Natural killer cell (primary cell): ENCODE results near the gene RAB40C. TPM values are rescaled to one million over a fixed set of nuclear protein-coding genes. Genes with fewer than 3 reads are reported as not detected.

ENCODE experiments used
- ATAC-seq, 3 donors: fragments of 150-1000 bp in 2 of 3; fragments of 200-7000 bp in 1 of 3; cut with Tn5 transposase; 1 replicate in 1 of 3; 2 replicates in 2 of 3; pipeline ENCODE4 v1.10.0; 2021; ENCODE audit warnings: mild to moderate bottlenecking in 2 of 3, moderate library complexity in 2 of 3
- DNase-seq, 2 donors: peaks; one replicate each; pipeline versions ENCODE4 v3.0.0 to v3.0.0-alpha.2; 2013 to 2021; ENCODE audit warnings: mixed read lengths in 1 of 2
- H3K27ac ChIP-seq: one replicate; pipeline ENCODE4 v1.5.1; 2013; ENCODE audit warnings: mild to moderate bottlenecking, low read length
- H3K27me3 ChIP-seq: one replicate; pipeline ENCODE4 v1.6.1; 2013; ENCODE audit warnings: low read length; ENCODE audit not compliant: control insufficient read depth, insufficient read depth
- H3K36me3 ChIP-seq: one replicate; pipeline ENCODE4 v1.6.1; 2013; ENCODE audit warnings: low read length; ENCODE audit not compliant: control insufficient read depth, insufficient read depth
- H3K4me1 ChIP-seq: one replicate; pipeline ENCODE4 v1.6.1; 2013; ENCODE audit warnings: low read length; ENCODE audit not compliant: control insufficient read depth, insufficient read depth
- H3K4me3 ChIP-seq: one replicate; pipeline ENCODE4 v1.5.1; 2013; ENCODE audit warnings: low read length
- H3K9me3 ChIP-seq: one replicate; pipeline ENCODE4 v1.6.1; 2013; ENCODE audit warnings: low read length; ENCODE audit not compliant: control insufficient read depth, insufficient read depth
- H3K27ac Mint-ChIP-seq, 2 donors: one replicate each; pipeline ENCODE4 v1.8.0; 2022; ENCODE audit warnings: mild to moderate bottlenecking in 2 of 2, mixed read lengths in 2 of 2, moderate library complexity in 1 of 2
- H3K27me3 Mint-ChIP-seq, 2 donors: one replicate each; pipeline ENCODE4 v1.8.0; 2022; ENCODE audit warnings: low read depth in 2 of 2, mixed read lengths in 2 of 2
- H3K36me3 Mint-ChIP-seq: one replicate; pipeline ENCODE4 v1.8.0; 2022; ENCODE audit warnings: mixed read lengths
- H3K4me1 Mint-ChIP-seq, 2 donors: one replicate each; pipeline ENCODE4 v1.8.0; 2022; ENCODE audit warnings: mixed read lengths in 2 of 2
- H3K4me3 Mint-ChIP-seq: one replicate; pipeline ENCODE4 v1.8.0; 2022; ENCODE audit warnings: mild to moderate bottlenecking, moderate library complexity, mixed read lengths
- H3K9me3 Mint-ChIP-seq, 2 donors: one replicate each; pipeline ENCODE4 v1.8.0; 2022; ENCODE audit warnings: mixed read lengths in 2 of 2
- WGBS: methylation state at CpG from one replicate; pipeline ENCODE4 v1.1.7; 2013; ENCODE audit warnings: missing lambda C conversion rate; ENCODE audit not compliant: insufficient coverage; 5-methylcytosine and 5-hydroxymethylcytosine counted together
- intact Hi-C: fragments of 100-400 bp; cut with micrococcal nuclease; formaldehyde crosslinking; loops from one replicate; pipeline ENCODE4 v1.14.2; 2022
- total RNA-seq, 4 donors: library from RNA; stranded (reverse); fragments of 120-200 nt in 1 of 4; gene quantifications; one replicate each; pipeline versions ENCODE4 v1.2.3 to v1.2.4, GENCODE V29; 2013 to 2022
- TF ChIP-seq, protein P1 (sequence below): fragments of 200-600 bp; IDR thresholded peaks from one replicate; pipeline ENCODE4 v1.8.0; 2022; ENCODE audit warnings: antibody characterized with exemption

Gene RAB40C
- total RNA-seq, 3 donors from 2014 or later (not counting 1 experiment from before 2014, with no cell fraction given), result 12.7 to 20.8 (median 20.0) TPM

GRCh38 chr16:657487-657886 is 67.6 kb downstream of the RAB40C start:
- no peaks in the 10 kb centered on the region for H3K36me3 Mint-ChIP-seq
- Histone ChIP-seq H3K4me3 (no peak overlapping the region), H3K4me1 (peaks cover 18% of the 10 kb centered on the region), H3K36me3 (no peaks in the 10 kb centered on the region), H3K9me3 (no peaks in the 10 kb centered on the region), H3K27ac (no peak overlapping the region), H3K27me3 (no peaks in the 10 kb centered on the region)
- intact Hi-C loops, result no loop called here
- no peaks in the 10 kb centered on the region for H3K27me3 Mint-ChIP-seq
- no peaks in the 10 kb centered on the region for H3K9me3 Mint-ChIP-seq
- TF ChIP-seq, protein P1, sequence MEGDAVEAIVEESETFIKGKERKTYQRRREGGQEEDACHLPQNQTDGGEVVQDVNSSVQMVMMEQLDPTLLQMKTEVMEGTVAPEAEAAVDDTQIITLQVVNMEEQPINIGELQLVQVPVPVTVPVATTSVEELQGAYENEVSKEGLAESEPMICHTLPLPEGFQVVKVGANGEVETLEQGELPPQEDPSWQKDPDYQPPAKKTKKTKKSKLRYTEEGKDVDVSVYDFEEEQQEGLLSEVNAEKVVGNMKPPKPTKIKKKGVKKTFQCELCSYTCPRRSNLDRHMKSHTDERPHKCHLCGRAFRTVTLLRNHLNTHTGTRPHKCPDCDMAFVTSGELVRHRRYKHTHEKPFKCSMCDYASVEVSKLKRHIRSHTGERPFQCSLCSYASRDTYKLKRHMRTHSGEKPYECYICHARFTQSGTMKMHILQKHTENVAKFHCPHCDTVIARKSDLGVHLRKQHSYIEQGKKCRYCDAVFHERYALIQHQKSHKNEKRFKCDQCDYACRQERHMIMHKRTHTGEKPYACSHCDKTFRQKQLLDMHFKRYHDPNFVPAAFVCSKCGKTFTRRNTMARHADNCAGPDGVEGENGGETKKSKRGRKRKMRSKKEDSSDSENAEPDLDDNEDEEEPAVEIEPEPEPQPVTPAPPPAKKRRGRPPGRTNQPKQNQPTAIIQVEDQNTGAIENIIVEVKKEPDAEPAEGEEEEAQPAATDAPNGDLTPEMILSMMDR, result no peak
- no peak overlapping the region for H3K27ac Mint-ChIP-seq
- 97% methylated on average over 22 of the region's 22 CpGs for WGBS
- ATAC-seq (no peak), DNase-seq (no peak)
- no peak overlapping the region for H3K4me3 Mint-ChIP-seq
- H3K4me1 Mint-ChIP-seq, result peaks cover 4 to 13% of the 10 kb centered on the region in 2 donors

DNA sequence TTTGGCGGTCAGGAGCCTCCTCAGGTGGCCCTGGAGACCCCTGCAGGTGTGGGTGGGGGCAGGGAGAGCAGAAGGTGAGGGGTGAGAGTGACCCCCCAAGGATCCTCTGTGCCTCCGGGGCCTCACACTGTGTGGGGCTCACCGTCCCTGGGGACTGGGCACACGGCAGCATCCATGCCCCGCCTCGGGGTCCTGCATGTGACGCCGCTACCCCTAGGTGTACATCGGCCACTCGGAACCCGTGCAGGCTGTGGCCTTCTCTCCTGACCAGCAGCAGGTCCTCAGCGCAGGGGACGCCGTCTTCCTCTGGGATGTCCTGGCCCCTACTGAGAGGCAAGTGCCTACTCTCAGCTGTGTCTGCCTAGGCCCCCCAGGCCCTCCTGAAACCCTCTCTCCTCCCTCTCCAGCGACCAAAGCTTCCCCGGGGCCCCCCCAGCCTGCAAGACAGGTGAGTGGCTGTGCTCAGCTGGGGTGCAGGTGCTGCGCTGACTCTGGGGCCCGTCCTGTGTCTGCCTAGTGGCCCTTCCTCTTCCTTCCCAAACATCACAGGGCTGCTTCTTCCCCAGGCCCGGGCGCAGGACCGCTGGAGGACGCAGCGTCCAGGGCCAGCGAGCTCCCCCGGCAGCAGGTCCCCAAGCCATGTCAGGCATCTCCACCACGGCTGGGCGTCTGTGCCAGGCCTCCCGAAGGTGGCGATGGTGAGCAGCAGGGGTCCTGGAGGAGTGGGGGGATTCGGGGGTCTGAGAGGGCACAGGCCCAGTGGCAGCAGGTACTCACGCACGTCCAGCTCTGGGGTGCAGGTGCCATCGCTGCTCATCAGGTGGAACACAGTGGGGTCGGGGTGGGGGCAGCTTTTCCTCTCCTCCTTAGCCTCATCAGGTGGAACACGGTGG is 69.1 kb downstream of the RAB40C start:
- Mint-ChIP-seq H3K27ac (no peak overlapping the region), H3K4me3 (no peak overlapping the region), H3K4me1 (peaks cover 4 to 13% of the 10 kb centered on the region in 2 donors), H3K36me3 (no peaks in the 10 kb centered on the region), H3K27me3 (no peaks in the 10 kb centered on the region), H3K9me3 (no peaks in the 10 kb centered on the region)
- Histone ChIP-seq H3K4me1 (peaks cover 18% of the 10 kb centered on the region), H3K36me3 (no peaks in the 10 kb centered on the region), H3K4me3 (no peak overlapping the region), H3K27me3 (no peaks in the 10 kb centered on the region), H3K27ac (no peak overlapping the region), H3K9me3 (no peaks in the 10 kb centered on the region)
- TF ChIP-seq, protein P1, result no peak
- DNase-seq (no peak), ATAC-seq (no peak)
- WGBS, result 96% methylated on average over 35 of the region's 35 CpGs
- intact Hi-C loops, result no loop called here

DNA sequence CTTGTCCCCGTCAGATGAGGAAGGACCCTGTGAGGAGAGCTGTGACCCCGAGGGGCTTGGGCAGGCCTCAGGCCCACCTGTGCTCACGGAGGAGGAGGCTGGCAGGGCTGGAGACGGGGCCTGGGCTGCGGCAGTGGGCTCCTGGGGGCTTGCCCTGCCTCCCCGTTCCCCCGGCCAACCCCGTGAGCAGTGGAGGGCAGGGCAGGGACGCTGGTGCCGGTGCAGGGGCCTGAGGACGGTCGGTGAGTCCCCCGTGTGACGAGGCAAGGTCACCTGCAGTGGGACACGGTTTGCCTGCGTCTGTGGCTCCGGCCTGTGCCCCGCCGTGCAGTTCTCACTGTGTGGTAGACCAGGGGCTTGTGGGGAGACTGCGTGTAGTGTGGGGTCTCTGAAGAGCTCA is 69.8 kb downstream of the RAB40C start:
- no peaks in the 10 kb centered on the region for H3K27me3 Mint-ChIP-seq
- Histone ChIP-seq H3K4me1 (peaks cover 18% of the 10 kb centered on the region), H3K36me3 (no peaks in the 10 kb centered on the region), H3K4me3 (no peak overlapping the region), H3K27me3 (no peaks in the 10 kb centered on the region), H3K27ac (no peak overlapping the region), H3K9me3 (no peaks in the 10 kb centered on the region)
- WGBS, result 87% methylated on average over 20 of the region's 20 CpGs
- no peak overlapping the region for H3K4me3 Mint-ChIP-seq
- DNase-seq (no peak), ATAC-seq (no peak)
- H3K36me3 Mint-ChIP-seq, result no peaks in the 10 kb centered on the region
- no peak overlapping the region for H3K27ac Mint-ChIP-seq
- H3K9me3 Mint-ChIP-seq, result no peaks in the 10 kb centered on the region
- peaks cover 4 to 13% of the 10 kb centered on the region in 2 donors for H3K4me1 Mint-ChIP-seq
- TF ChIP-seq, protein P1, result no peak
- intact Hi-C loops, result loop anchor here (5.0 kb wide), 1 partner anchor 267 kb away; no protein-coding TSS in a partner anchor
